Naive thymus-derived CD4-positive, alpha-beta T cell (primary cell): ENCODE results near the gene QTRT2. TPM values are rescaled to one million over a fixed set of nuclear protein-coding genes. Genes with fewer than 3 reads are reported as not detected.

Source experiments
- ATAC-seq: fragments of 150-1000 bp; cut with Tn5 transposase; 2 replicates; pipeline ENCODE4 v1.10.0; 2021; ENCODE audit warnings: mild to moderate bottlenecking, moderate library complexity
- CTCF ChIA-PET: fragments of 350-600 bp; sonication (Branson Sonifier 250); formaldehyde crosslinking; loops from one replicate; lab custom pipeline; 2021; ENCODE audit warnings: antibody characterized with exemption; lab: Charles Lee
- POLR2A ChIA-PET: fragments of 350-600 bp; sonication (Branson Sonifier 250); formaldehyde crosslinking; loops from one replicate; lab custom pipeline; 2021; ENCODE audit warnings: antibody characterized with exemption, inconsistent platforms; lab: Charles Lee
- DNase-seq, 9 donors: peaks; one replicate each; pipeline versions ENCODE4 v3.0.0 to v3.0.0-alpha.2; 2020 to 2022; ENCODE audit warnings: mixed read lengths in 1 of 9
- H3K27ac ChIP-seq: one replicate; pipeline ENCODE4 v1.7.0; 2013; ENCODE audit warnings: mild to moderate bottlenecking, low read depth, low read length, moderate library complexity
- H3K27me3 ChIP-seq, 2 donors: one replicate each; pipeline ENCODE4 v1.7.0; 2013; ENCODE audit warnings: low read length in 2 of 2, mild to moderate bottlenecking in 2 of 2, moderate library complexity in 2 of 2; ENCODE audit not compliant: control insufficient read depth in 2 of 2, insufficient read depth in 2 of 2
- H3K36me3 ChIP-seq, 3 experiments: 1 replicate in 2 of 3; 2 replicates in 1 of 3; pipeline ENCODE4 v1.7.0; 2013; ENCODE audit warnings: low read length in 3 of 3, mild to moderate bottlenecking in 3 of 3, moderate library complexity in 1 of 3; ENCODE audit not compliant: insufficient read depth in 3 of 3, control insufficient read depth in 2 of 3
- H3K4me1 ChIP-seq, 2 donors: one replicate each; pipeline ENCODE4 v1.7.0; 2013; ENCODE audit warnings: low read length in 2 of 2, mild to moderate bottlenecking in 2 of 2, moderate library complexity in 1 of 2; ENCODE audit not compliant: control insufficient read depth in 2 of 2, insufficient read depth in 2 of 2
- H3K4me3 ChIP-seq: 2 replicates; pipeline ENCODE4 v1.7.0; 2013; ENCODE audit warnings: mild to moderate bottlenecking, low read length
- H3K9me3 ChIP-seq, 3 experiments: 1 replicate in 2 of 3; 2 replicates in 1 of 3; pipeline ENCODE4 v1.7.0; 2013; ENCODE audit warnings: low read length in 3 of 3; ENCODE audit not compliant: control insufficient read depth in 2 of 3
- H3K27ac Mint-ChIP-seq, 9 donors: one replicate each; pipeline ENCODE4 v1.8.0; 2020 to 2022; ENCODE audit warnings: mixed read lengths in 9 of 9, mild to moderate bottlenecking in 8 of 9, moderate library complexity in 5 of 9, inconsistent platforms in 2 of 9
- H3K27me3 Mint-ChIP-seq, 5 donors: one replicate each; pipeline ENCODE4 v1.8.0; 2021 to 2022; ENCODE audit warnings: mixed read lengths in 5 of 5, mild to moderate bottlenecking in 1 of 5
- H3K36me3 Mint-ChIP-seq, 5 donors: one replicate each; pipeline ENCODE4 v1.8.0; 2020 to 2022; ENCODE audit warnings: mixed read lengths in 5 of 5, mild to moderate bottlenecking in 3 of 5, inconsistent platforms in 1 of 5
- H3K4me1 Mint-ChIP-seq, 7 donors: one replicate each; pipeline ENCODE4 v1.8.0; 2020 to 2022; ENCODE audit warnings: mixed read lengths in 7 of 7, mild to moderate bottlenecking in 3 of 7, inconsistent platforms in 1 of 7
- H3K4me3 Mint-ChIP-seq, 10 donors: one replicate each; pipeline ENCODE4 v1.8.0; 2020 to 2022; ENCODE audit warnings: mild to moderate bottlenecking in 10 of 10, mixed read lengths in 10 of 10, moderate library complexity in 6 of 10, inconsistent platforms in 2 of 10
- H3K9me3 Mint-ChIP-seq, 11 donors: one replicate each; pipeline ENCODE4 v1.8.0; 2020 to 2022; ENCODE audit warnings: mixed read lengths in 11 of 11, mild to moderate bottlenecking in 4 of 11, inconsistent platforms in 1 of 11, moderate library complexity in 1 of 11
- intact Hi-C, 2 donors: fragments of 100-400 bp; cut with micrococcal nuclease; formaldehyde crosslinking; loops; one replicate each; pipeline ENCODE4 v1.15.1; 2023
- polyA plus RNA-seq, 2 donors: library from polyadenylated mRNA; unstranded; fragments of 300-500 nt; fragmentation: Illumina TruSeq; gene quantifications; one replicate each; pipeline ENCODE4 v1.2.3, GENCODE V29; 2021
- total RNA-seq, 6 experiments: library from RNA in 5 of 6; stranded (reverse) in 5 of 6; gene quantifications; 1 replicate in 5 of 6; 2 replicates in 1 of 6; pipeline ENCODE4 v1.2.3 and lab custom pipeline; 2021 to 2026

The QTRT2 gene
- total and polyA plus RNA-seq, 7 experiments from 2014 or later: 9.6 to 38.8 (median 32.5) TPM

- H3K4me3 Mint-ChIP-seq: no peak overlapping the region
- Histone ChIP-seq H3K27ac (no peak overlapping the region), H3K27me3 (no peaks in the 10 kb centered on the region), H3K36me3 (no peaks in the 10 kb centered on the region), H3K4me3 (no peak overlapping the region), H3K4me1 (no peaks in the 10 kb centered on the region), H3K9me3 (no peaks in the 10 kb centered on the region)
- H3K9me3 Mint-ChIP-seq: no peaks in the 10 kb centered on the region
- DNase-seq (no peak), ATAC-seq (no peak)
- H3K36me3 Mint-ChIP-seq: peaks cover 0 to 5% (median 0%) of the 10 kb centered on the region in 5 donors
- H3K4me1 Mint-ChIP-seq: peaks cover 0 to 3% (median 0%) of the 10 kb centered on the region in 7 donors
- intact Hi-C loops: no loop called here
- no peak overlapping the region for H3K27ac Mint-ChIP-seq
- ChIA-PET CTCF (interaction anchor here (1.0 kb wide), 1 partner anchor 8 kb away, joined by 5 read pairs; no protein-coding TSS in a partner anchor), POLR2A (no interaction called here)
- H3K27me3 Mint-ChIP-seq: peaks cover 0 to 16% (median 9%) of the 10 kb centered on the region in 5 donors
Measured at GRCh38 chr3:114101101-114101500, 44.6 kb downstream of the QTRT2 start.

- H3K4me3 Mint-ChIP-seq: no peak overlapping the region
- Histone ChIP-seq H3K27me3 (no peaks in the 10 kb centered on the region), H3K4me3 (no peak overlapping the region), H3K36me3 (no peaks in the 10 kb centered on the region), H3K27ac (no peak overlapping the region), H3K4me1 (no peaks in the 10 kb centered on the region), H3K9me3 (no peaks in the 10 kb centered on the region)
- no peak for DNase-seq
- peaks cover 0 to 5% (median 0%) of the 10 kb centered on the region in 5 donors for H3K36me3 Mint-ChIP-seq
- no peak for ATAC-seq
- intact Hi-C loops: no loop called here
- POLR2A ChIA-PET: no interaction called here
- H3K4me1 Mint-ChIP-seq: peaks cover 0 to 3% (median 0%) of the 10 kb centered on the region in 7 donors
- CTCF ChIA-PET: no interaction called here
- H3K27me3 Mint-ChIP-seq: peaks cover 4 to 21% (median 9%) of the 10 kb centered on the region in 5 donors
- no peaks in the 10 kb centered on the region for H3K9me3 Mint-ChIP-seq
- no peak overlapping the region for H3K27ac Mint-ChIP-seq
Measured at GRCh38 chr3:114103181-114103580, 46.6 kb downstream of the QTRT2 start.

GRCh38 chr3:114103858-114104257 lies 47.3 kb downstream of the QTRT2 start:
- intact Hi-C loops: no loop called here
- Histone ChIP-seq H3K4me1 (no peaks in the 10 kb centered on the region), H3K27me3 (no peaks in the 10 kb centered on the region), H3K27ac (no peak overlapping the region), H3K9me3 (no peaks in the 10 kb centered on the region), H3K4me3 (no peak overlapping the region), H3K36me3 (no peaks in the 10 kb centered on the region)
- ChIA-PET POLR2A (no interaction called here), CTCF (no interaction called here)
- H3K4me3 Mint-ChIP-seq: no peak overlapping the region
- H3K36me3 Mint-ChIP-seq: peaks cover 0 to 5% (median 0%) of the 10 kb centered on the region in 5 donors
- H3K27ac Mint-ChIP-seq: no peak overlapping the region
- peaks cover 4 to 26% (median 9%) of the 10 kb centered on the region in 5 donors for H3K27me3 Mint-ChIP-seq
- ATAC-seq (no peak), DNase-seq (no peak)
- H3K9me3 Mint-ChIP-seq: no peaks in the 10 kb centered on the region
- H3K4me1 Mint-ChIP-seq: peaks cover 0 to 3% (median 0%) of the 10 kb centered on the region in 7 donors

- H3K27ac Mint-ChIP-seq: no peak overlapping the region
- H3K36me3 Mint-ChIP-seq: peaks cover 0 to 5% (median 0%) of the 10 kb centered on the region in 5 donors
- POLR2A ChIA-PET: no interaction called here
- Histone ChIP-seq H3K4me3 (no peak overlapping the region), H3K36me3 (no peaks in the 10 kb centered on the region), H3K4me1 (no peaks in the 10 kb centered on the region), H3K27ac (no peak overlapping the region), H3K27me3 (no peaks in the 10 kb centered on the region), H3K9me3 (no peaks in the 10 kb centered on the region)
- CTCF ChIA-PET: no interaction called here
- peaks cover 0 to 3% (median 0%) of the 10 kb centered on the region in 7 donors for H3K4me1 Mint-ChIP-seq
- DNase-seq (no peak), ATAC-seq (no peak)
- intact Hi-C loops: no loop called here
- H3K27me3 Mint-ChIP-seq: peaks cover 7 to 26% (median 11%) of the 10 kb centered on the region in 5 donors
- no peak overlapping the region for H3K4me3 Mint-ChIP-seq
- no peaks in the 10 kb centered on the region for H3K9me3 Mint-ChIP-seq
Measured at GRCh38 chr3:114104414-114104813, 47.9 kb downstream of the QTRT2 start.

GRCh38 chr3:114108137-114108536 lies 51.6 kb downstream of the QTRT2 start:
- Mint-ChIP-seq H3K36me3 (no peaks in the 10 kb centered on the region), H3K27me3 (peaks cover 4 to 35% (median 32%) of the 10 kb centered on the region in 5 donors), H3K4me3 (no peak overlapping the region), H3K9me3 (no peaks in the 10 kb centered on the region), H3K4me1 (peaks cover 0 to 6% (median 0%) of the 10 kb centered on the region in 7 donors), H3K27ac (no peak overlapping the region)
- no peaks in the 10 kb centered on the region for H3K27me3 ChIP-seq
- H3K36me3 ChIP-seq: no peaks in the 10 kb centered on the region
- POLR2A ChIA-PET: no interaction called here
- intact Hi-C loops: no loop called here
- H3K4me3 ChIP-seq: no peak overlapping the region
- ATAC-seq (no peak), DNase-seq (no peak)
- H3K4me1 ChIP-seq: no peaks in the 10 kb centered on the region
- CTCF ChIA-PET: no interaction called here
- no peak overlapping the region for H3K27ac ChIP-seq
- no peaks in the 10 kb centered on the region for H3K9me3 ChIP-seq

- H3K36me3 ChIP-seq: no peaks in the 10 kb centered on the region
- POLR2A ChIA-PET: no interaction called here
- no peak overlapping the region for H3K4me3 Mint-ChIP-seq
- peaks cover 0 to 5% (median 0%) of the 10 kb centered on the region in 7 donors for H3K4me1 Mint-ChIP-seq
- no peaks in the 10 kb centered on the region for H3K36me3 Mint-ChIP-seq
- H3K27me3 Mint-ChIP-seq: peaks cover 4 to 32% (median 30%) of the 10 kb centered on the region in 5 donors
- intact Hi-C loops: no loop called here
- H3K27me3 ChIP-seq: no peaks in the 10 kb centered on the region
- ATAC-seq (no peak), DNase-seq (no peak)
- no peak overlapping the region for H3K27ac Mint-ChIP-seq
- H3K4me1 ChIP-seq: no peaks in the 10 kb centered on the region
- no peak overlapping the region for H3K4me3 ChIP-seq
- no peaks in the 10 kb centered on the region for H3K9me3 ChIP-seq
- CTCF ChIA-PET: no interaction called here
- H3K27ac ChIP-seq: no peak overlapping the region
- no peaks in the 10 kb centered on the region for H3K9me3 Mint-ChIP-seq
Measured at GRCh38 chr3:114110439-114110838, 53.9 kb downstream of the QTRT2 start.

- POLR2A ChIA-PET: no interaction called here
Measured at GRCh38 chr3:114111060-114111770, 54.7 kb downstream of the QTRT2 start.

More at GRCh38 chr3:114111060-114111770, 54.7 kb downstream of the QTRT2 start:
- Histone ChIP-seq H3K4me1 (no peaks in the 10 kb centered on the region), H3K4me3 (no peak overlapping the region), H3K36me3 (no peaks in the 10 kb centered on the region), H3K9me3 (no peaks in the 10 kb centered on the region), H3K27me3 (no peaks in the 10 kb centered on the region), H3K27ac (no peak overlapping the region)
- intact Hi-C loops: no loop called here
- Mint-ChIP-seq H3K4me3 (no peak overlapping the region), H3K9me3 (no peaks in the 10 kb centered on the region), H3K27me3 (peaks cover 4 to 32% (median 25%) of the 10 kb centered on the region in 5 donors), H3K27ac (no peak overlapping the region), H3K36me3 (no peaks in the 10 kb centered on the region), H3K4me1 (peaks cover 0 to 3% (median 0%) of the 10 kb centered on the region in 7 donors)
- ATAC-seq (peak; percentile 51), DNase-seq (no peak)
- CTCF ChIA-PET: no interaction called here
